ENCODE measurements around the gene RPL4.

Gene RPL4

DNA sequence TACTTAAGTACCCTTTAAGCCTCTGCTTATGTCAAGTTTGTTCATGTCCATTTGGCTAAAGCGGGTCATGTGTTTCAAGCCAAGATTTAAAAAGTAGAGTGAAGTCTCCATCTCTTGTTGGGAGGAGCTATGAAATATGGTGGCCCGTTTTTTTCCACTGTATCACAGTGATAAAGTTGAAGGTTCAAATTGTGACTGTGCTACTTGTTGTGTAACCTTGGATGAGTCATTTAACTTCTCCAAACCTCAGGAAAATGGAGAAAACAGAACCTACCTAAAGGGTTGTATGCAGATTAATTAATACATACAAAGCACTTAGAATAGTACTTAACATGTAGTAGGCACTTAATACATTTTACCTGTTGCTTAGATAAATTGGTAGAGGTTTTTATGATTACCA is 50.5 kb downstream of the RPL4 start:
- DNase-seq (ENCODE audit: low read depth): no peak

DNA sequence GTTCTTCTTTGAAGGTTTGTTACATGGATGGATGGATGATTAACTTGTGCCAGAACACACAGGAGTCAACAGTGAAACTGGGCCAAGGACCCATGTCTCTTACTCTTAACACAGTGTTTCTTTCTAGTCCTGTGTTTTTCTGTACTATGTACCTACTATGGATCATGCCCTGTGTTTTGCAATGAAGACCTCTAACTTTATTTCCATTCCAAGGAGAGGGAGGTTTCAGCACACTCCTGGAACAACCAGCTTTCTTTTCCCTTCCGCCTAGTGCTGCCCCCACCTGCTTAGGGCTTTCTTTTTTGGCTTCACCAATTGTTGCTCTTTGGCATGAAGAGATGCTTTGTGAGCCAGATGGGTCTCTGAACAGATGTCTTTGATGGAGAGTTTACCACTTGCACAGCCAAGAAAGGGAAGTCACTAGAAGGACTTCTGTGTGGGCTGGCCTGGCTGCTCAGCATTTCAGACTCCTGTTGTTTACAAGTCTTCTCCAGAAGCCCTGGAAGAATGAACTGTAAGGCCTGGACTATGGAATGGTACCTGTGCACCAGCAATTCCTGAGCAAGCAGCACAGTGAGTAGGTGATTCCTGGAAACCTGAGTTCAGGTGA is 51.6 kb downstream of the RPL4 start:
- DNase-seq (ENCODE audit: low read depth): no peak

DNA sequence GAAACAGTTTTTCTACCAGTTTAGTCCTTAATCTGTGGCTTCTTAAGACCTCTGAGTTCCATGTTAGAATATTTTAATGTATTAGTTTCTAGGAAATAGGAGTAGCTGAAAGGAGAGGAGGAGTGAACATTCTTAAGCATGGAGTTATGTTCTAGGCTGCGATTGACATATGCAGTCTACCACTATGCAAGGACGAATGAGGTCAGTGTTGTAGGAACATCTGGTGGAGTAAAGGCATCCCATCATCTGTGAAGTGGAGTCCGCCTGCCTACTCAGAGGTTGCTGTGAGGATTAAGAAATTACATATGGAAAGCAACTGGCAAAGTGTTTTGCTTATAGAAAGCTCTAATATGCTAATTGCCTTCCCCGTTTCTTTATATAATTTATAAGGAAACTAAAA is 52.2 kb downstream of the RPL4 start:
- no peak for DNase-seq (ENCODE audit: low read depth)

Measured in stimulated activated CD4-positive, alpha-beta T cell treated with anti-CD3 and anti-CD28 coated beads, Interleukin-2, amount 100 ng/mL, for 4 hours (primary cell).